A549 (cell line): ENCODE data around the gene SLC15A2. TPM values are rescaled to one million over a fixed set of nuclear protein-coding genes. Genes with fewer than 3 reads are reported as not detected.

Source experiments
- ATAC-seq, 2 experiments: fragments of 200-7000 bp in 1 of 2; fragments of >200 bp in 1 of 2; cut with Nextera tagmentation in 1 of 2; cut with Tn5 transposase in 1 of 2; 3 replicates each; pipeline versions ENCODE4 v1.8.0 to v1.9.1; 2018 to 2020; ENCODE audit warnings: mild to moderate bottlenecking in 1 of 2, moderate library complexity in 1 of 2
- CTCF ChIA-PET: fragments of 300-600 bp; sonication (Branson Sonifier 250); formaldehyde crosslinking; extraction: SDS; loops from one replicate; lab custom pipeline; 2021; ENCODE audit warnings: antibody characterized with exemption, inconsistent platforms; lab: Yijun Ruan, JAX
- POLR2A ChIA-PET: fragments of 350-600 bp; formaldehyde crosslinking; extraction: SDS; loops from one replicate; lab custom pipeline; 2021; ENCODE audit warnings: antibody characterized with exemption, inconsistent platforms; lab: Yijun Ruan, JAX
- DNase-seq, 2 experiments: peaks; one replicate each; pipeline versions ENCODE4 v3.0.0 to v3.0.0-alpha.2; 2011 to 2016; ENCODE audit warnings: low read depth in 1 of 2, low spot score in 1 of 2
- FAIRE-seq: peaks from 2 replicates; lab custom pipeline; 2011; peaks lifted over from hg19 to GRCh38; lab: Jason Lieb, UNC
- H3K27ac ChIP-seq, 2 experiments: fragments of >200 bp; sonication (Bioruptor Twin); formaldehyde crosslinking; 3 replicates each; pipeline ENCODE4 v1.5.1; 2016 to 2017
- H3K4me1 ChIP-seq: fragments of >200 bp; sonication (Bioruptor Twin); formaldehyde crosslinking; 3 replicates; pipeline ENCODE4 v1.6.1; 2016
- H3K4me2 ChIP-seq: fragments of >200 bp; sonication (Bioruptor Twin); formaldehyde crosslinking; 3 replicates; pipeline ENCODE4 v1.6.1; 2016
- H3K4me3 ChIP-seq: fragments of >200 bp; sonication (Bioruptor Twin); formaldehyde crosslinking; 3 replicates; pipeline ENCODE4 v1.5.1; 2016
- H3K9me3 ChIP-seq: fragments of >200 bp; sonication (Bioruptor Twin); formaldehyde crosslinking; 3 replicates; pipeline ENCODE4 v1.6.1; 2016
- BHLHE40 ChIP-seq: IDR thresholded peaks from 2 replicates; pipeline ENCODE4 v1.6.1; 2012; ENCODE audit warnings: low read depth, low read length, inconsistent platforms
- CBX2 ChIP-seq: fragments of 200-600 bp; sonication (generic); IDR thresholded peaks from 2 replicates; pipeline ENCODE4 v1.6.1; 2016; ENCODE audit warnings: low read depth, mild to moderate bottlenecking, borderline replicate concordance
- CEBPB ChIP-seq, 2 experiments: fragments of >200 bp in 1 of 2; sonication (Bioruptor Twin) in 1 of 2; formaldehyde crosslinking in 1 of 2; IDR thresholded peaks; 2 replicates each; pipeline ENCODE4 v1.6.1; 2012 to 2016
- CHD4 ChIP-seq: fragments of 200-600 bp; sonication (generic); IDR thresholded peaks from 2 replicates; pipeline ENCODE4 v1.6.1; 2016; ENCODE audit warnings: antibody characterized with exemption, mild to moderate bottlenecking, borderline replicate concordance
- CTCF ChIP-seq: fragments of >200 bp; sonication (Bioruptor Twin); formaldehyde crosslinking; IDR thresholded peaks from 3 replicates; pipeline ENCODE4 v1.5.1; 2016
- EHF ChIP-seq: fragments of 250-450 bp; sonication (Bioruptor Pico); IDR thresholded peaks from 2 replicates; pipeline ENCODE4 v1.5.0; 2020; ENCODE audit warnings: mild to moderate bottlenecking
- ESRRA ChIP-seq: fragments of 150-350 bp; IDR thresholded peaks from 2 replicates; pipeline ENCODE4 v1.6.1; 2014; ENCODE audit warnings: mild to moderate bottlenecking, low read length, borderline replicate concordance
- FOSB ChIP-seq: fragments of 250-450 bp; sonication (Bioruptor Pico); IDR thresholded peaks from 2 replicates; pipeline ENCODE4 v1.5.0; 2020; ENCODE audit warnings: mild to moderate bottlenecking, moderate library complexity
- HDAC2 ChIP-seq: fragments of 200-600 bp; sonication (generic); IDR thresholded peaks from 2 replicates; pipeline ENCODE4 v1.6.1; 2016
- HOXA7 ChIP-seq: fragments of 250-450 bp; sonication (Bioruptor Pico); IDR thresholded peaks from 2 replicates; pipeline ENCODE4 v1.5.0; 2020; ENCODE audit warnings: mild to moderate bottlenecking, moderate library complexity
- HOXB5 ChIP-seq: fragments of 250-450 bp; sonication (Bioruptor Pico); IDR thresholded peaks from 2 replicates; pipeline ENCODE4 v1.5.0; 2020; ENCODE audit warnings: mild to moderate bottlenecking, moderate library complexity
- JUNB ChIP-seq: fragments of >200 bp; sonication (Bioruptor Twin); formaldehyde crosslinking; IDR thresholded peaks from 2 replicates; pipeline ENCODE4 v1.6.1; 2016
- RAD21 ChIP-seq, 2 experiments: fragments of >200 bp in 1 of 2; sonication (Bioruptor Twin) in 1 of 2; formaldehyde crosslinking in 1 of 2; IDR thresholded peaks in 1 of 2; conservative IDR thresholded peaks in 1 of 2; 2 replicates in 1 of 2; 3 replicates in 1 of 2; pipeline ENCODE4 v1.6.1; 2012 to 2018; ENCODE audit warnings: inconsistent platforms in 1 of 2
- TP53 ChIP-seq: fragments of 250-450 bp; sonication (Bioruptor Pico); IDR thresholded peaks from 2 replicates; pipeline ENCODE4 v1.5.0; 2021; ENCODE audit warnings: mild to moderate bottlenecking, moderate library complexity
- USF2 ChIP-seq: fragments of 450-650 bp; IDR thresholded peaks from 2 replicates; pipeline ENCODE4 v1.6.1; 2014; ENCODE audit warnings: antibody characterized with exemption
- ZNF302 ChIP-seq: fragments of 250-450 bp; sonication (Bioruptor Pico); IDR thresholded peaks from 2 replicates; pipeline ENCODE4 v1.9.0; 2021; ENCODE audit warnings: inconsistent platforms, mild to moderate bottlenecking, moderate library complexity
- WGBS: methylation state at CpG from one replicate; pipeline ENCODE4 v1.1.6; 2017; ENCODE audit errors: missing lambda C conversion rate; 5-methylcytosine and 5-hydroxymethylcytosine counted together
- polyA plus RNA-seq, 4 experiments: library from polyadenylated mRNA; depleted of rRNA in 3 of 4; stranded (reverse); fragments of >200 nt; fragmentation: RNase III in 1 of 4; extraction: RNeasy Plus Mini Kit Qiagen cat#74134 plus additional on column Dnase treatment in 1 of 4; gene quantifications; 2 replicates in 3 of 4; 3 replicates in 1 of 4; pipeline ENCODE4 v1.2.3, GENCODE V29; 2011 to 2017

The SLC15A2 gene
- polyA plus RNA-seq, 2 of the 4 experiments (the other 2 are of a cell fraction): 0.18 to 0.63 TPM

- no peaks in the 10 kb centered on the region for H3K4me1 ChIP-seq
- TF ChIP-seq ZNF302 (CRISPR knock-in tag): no peak
- H3K9me3 ChIP-seq: no peaks in the 10 kb centered on the region
- no peak overlapping the region for H3K4me2 ChIP-seq
- ChIA-PET CTCF (no interaction called here), POLR2A (no interaction called here)
- WGBS: 48% methylated on average over 1 of the region's 1 CpG
- FAIRE-seq (no peak), DNase-seq (no peak), ATAC-seq (no peak)
- H3K4me3 ChIP-seq: no peak overlapping the region
- H3K27ac ChIP-seq: no peak overlapping the region
These were observed 22.8 kb upstream of the SLC15A2 start for GRCh38 chr3:121871430-121871829.

GRCh38 chr3:121878411-121878810, 15.8 kb upstream of the SLC15A2 start:
- Histone ChIP-seq H3K9me3 (no peaks in the 10 kb centered on the region), H3K4me2 (no peak overlapping the region), H3K4me1 (no peaks in the 10 kb centered on the region), H3K27ac (no peak overlapping the region), H3K4me3 (no peak overlapping the region)
- ChIA-PET CTCF (no interaction called here), POLR2A (no interaction called here)
- 76% methylated on average over 1 of the region's 1 CpG for WGBS
- TF ChIP-seq HDAC2 (no peak), TP53 (CRISPR knock-in tag) (no peak)
- DNase-seq (no peak), ATAC-seq (no peak), FAIRE-seq (no peak)

GRCh38 chr3:121883507-121883906, 10.7 kb upstream of the SLC15A2 start:
- TF ChIP-seq RAD21 (conservative IDR thresholded peaks at IDR 0.05 in 1 of 2, IDR thresholded peaks at IDR 0.05 in 1 of 2): peak; percentile 14 to 26; a peak in 1 of 5 replicates
- TF ChIP-seq EHF (CRISPR knock-in tag): no peak
- 0% methylated on average over 1 of the region's 1 CpG for WGBS
- ChIA-PET POLR2A (no interaction called here), CTCF (interaction anchor here (0.5 kb wide), 1 partner anchor 53 kb away, joined by 6 read pairs; no protein-coding TSS in a partner anchor)
- no peak overlapping the region for H3K4me2 ChIP-seq
- peak in 1 of 2 experiments; percentile 52; a peak in 1 of 6 replicates for ATAC-seq
- DNase-seq: peak; percentile 22 to 35
- H3K4me3 ChIP-seq: no peak overlapping the region
- H3K4me1 ChIP-seq: no peaks in the 10 kb centered on the region
- H3K9me3 ChIP-seq: no peaks in the 10 kb centered on the region
- no peak for FAIRE-seq
- H3K27ac ChIP-seq: no peak overlapping the region

GRCh38 chr3:121885386-121885785, 8.8 kb upstream of the SLC15A2 start:
- ChIA-PET POLR2A (no interaction called here), CTCF (no interaction called here)
- TF ChIP-seq FOSB (CRISPR knock-in tag) (no peak), CHD4 (no peak), JUNB (no peak), CTCF (no peak), CBX2 (no peak), BHLHE40 (no peak), ESRRA (no peak), USF2 (no peak), HOXB5 (CRISPR knock-in tag) (no peak), HOXA7 (no peak), CEBPB (IDR thresholded peaks at IDR 0.05) (no peak)
- WGBS: 87% methylated on average over 2 of the region's 2 CpGs
- H3K4me1 ChIP-seq: no peaks in the 10 kb centered on the region
- no peak overlapping the region for H3K27ac ChIP-seq
- ATAC-seq (no peak), DNase-seq (no peak), FAIRE-seq (no peak)
- H3K4me2 ChIP-seq: no peak overlapping the region
- H3K9me3 ChIP-seq: no peaks in the 10 kb centered on the region
- H3K4me3 ChIP-seq: no peak overlapping the region
